Measurements from ENCODE around the gene BAHD1.

The BAHD1 gene

GRCh38 chr15:40459391-40460015, 18.8 kb downstream of the BAHD1 start:
- Histone ChIP-seq H3K4me3 (ENCODE audit: low read length in 2 of 2) (no peak overlapping the region), H2BK120ac (ENCODE audit: low read depth, low read length) (no peak overlapping the region), H4K91ac (ENCODE audit: low read depth, low read length, poor library complexity) (no peak overlapping the region), H2BK15ac (ENCODE audit: low read length) (no peak overlapping the region), H3K4me1 (ENCODE audit: control insufficient read depth in 2 of 2, insufficient read depth in 1 of 2, low read depth in 1 of 2, low read length in 2 of 2) (peaks cover 0 to 6% of the 10 kb centered on the region in 2 donors), H3K4ac (ENCODE audit: low read length) (no peak overlapping the region), H2AFZ (ENCODE audit: low read length) (no peak overlapping the region), H2BK5ac (ENCODE audit: low read length) (no peak overlapping the region), H4K8ac (ENCODE audit: low read depth, low read length) (no peak overlapping the region), H3K9ac (ENCODE audit: low read depth, low read length, poor library complexity) (no peak overlapping the region), H3K27me3 (ENCODE audit: control insufficient read depth in 3 of 3, insufficient read depth in 3 of 3, low read depth in 1 of 3, low read length in 3 of 3) (no peaks in the 10 kb centered on the region), H3K9me3 (replicated peaks in 1 of 2; ENCODE audit: control insufficient read depth in 2 of 2, insufficient read depth in 1 of 2, low read depth in 1 of 2, low read length in 2 of 2) (no peaks in the 10 kb centered on the region), H3K18ac (ENCODE audit: low read length) (no peak overlapping the region), H3K23ac (ENCODE audit: low read depth, low read length, poor library complexity) (no peak overlapping the region), H2AK5ac (ENCODE audit: low read depth, low read length) (no peak overlapping the region), H3K27ac (replicated peaks; ENCODE audit: low read length) (no peak overlapping the region), H3K36me3 (replicated peaks in 1 of 2; ENCODE audit: control insufficient read depth in 2 of 2, insufficient read depth in 2 of 2, low read length in 2 of 2) (peaks cover 28 to 64% of the 10 kb centered on the region in 2 donors), H3K14ac (ENCODE audit: low read length) (no peak overlapping the region), H3K4me2 (ENCODE audit: insufficient read depth, low read length, poor library complexity, severe bottlenecking) (no peak overlapping the region), H3K79me1 (ENCODE audit: low read depth, low read length) (peaks cover 19% of the 10 kb centered on the region), H2BK12ac (ENCODE audit: low read length) (no peak overlapping the region)
- WGBS, 2 donors (ENCODE audit: extremely low coverage in 2 of 2, insufficient read length in 2 of 2, insufficient replicate concordance in 1 of 2): no CpG with 5 or more reads among the region's 19 CpGs
- no peak for DNase-seq (ENCODE audit: low spot score)

DNA sequence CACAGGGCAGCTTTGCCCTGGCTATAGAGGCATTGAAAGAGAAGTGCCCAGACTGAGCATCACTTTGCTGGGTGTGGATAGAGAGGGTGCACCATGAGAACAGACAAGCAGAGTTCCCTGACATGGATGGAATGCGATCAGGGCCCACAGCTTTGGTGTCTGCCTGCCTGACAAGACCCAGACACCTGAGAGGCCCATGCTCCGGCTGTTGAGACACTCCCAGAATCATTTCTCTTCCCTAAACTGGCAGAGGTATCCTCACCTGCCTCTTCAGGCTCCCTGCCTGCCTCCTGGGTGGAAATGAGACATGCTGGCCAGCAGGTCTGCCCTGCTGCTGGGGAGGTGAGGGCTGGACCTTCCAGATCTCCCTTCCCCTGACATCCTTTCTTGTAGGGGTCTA, 19.7 kb downstream of the BAHD1 start:
- Histone ChIP-seq H3K23ac (ENCODE audit: low read depth, low read length, poor library complexity) (no peak overlapping the region), H3K4me1 (ENCODE audit: control insufficient read depth in 2 of 2, insufficient read depth in 1 of 2, low read depth in 1 of 2, low read length in 2 of 2) (peaks cover 0 to 2% of the 10 kb centered on the region in 2 donors), H2BK15ac (ENCODE audit: low read length) (no peak overlapping the region), H3K4me2 (ENCODE audit: insufficient read depth, low read length, poor library complexity, severe bottlenecking) (no peak overlapping the region), H3K79me1 (ENCODE audit: low read depth, low read length) (peaks cover 18% of the 10 kb centered on the region), H4K91ac (ENCODE audit: low read depth, low read length, poor library complexity) (no peak overlapping the region), H3K14ac (ENCODE audit: low read length) (no peak overlapping the region), H3K27me3 (ENCODE audit: control insufficient read depth in 3 of 3, insufficient read depth in 3 of 3, low read depth in 1 of 3, low read length in 3 of 3) (no peaks in the 10 kb centered on the region), H4K8ac (ENCODE audit: low read depth, low read length) (no peak overlapping the region), H3K9ac (ENCODE audit: low read depth, low read length, poor library complexity) (no peak overlapping the region), H2BK12ac (ENCODE audit: low read length) (no peak overlapping the region), H3K36me3 (replicated peaks in 1 of 2; ENCODE audit: control insufficient read depth in 2 of 2, insufficient read depth in 2 of 2, low read length in 2 of 2) (peaks cover 36 to 73% of the 10 kb centered on the region in 2 donors), H3K4me3 (ENCODE audit: low read length in 2 of 2) (no peak overlapping the region), H2BK120ac (ENCODE audit: low read depth, low read length) (no peak overlapping the region), H2AK5ac (ENCODE audit: low read depth, low read length) (no peak overlapping the region), H3K18ac (ENCODE audit: low read length) (no peak overlapping the region), H2AFZ (ENCODE audit: low read length) (no peak overlapping the region), H3K4ac (ENCODE audit: low read length) (no peak overlapping the region), H2BK5ac (ENCODE audit: low read length) (no peak overlapping the region), H3K27ac (replicated peaks; ENCODE audit: low read length) (no peak overlapping the region), H3K9me3 (replicated peaks in 1 of 2; ENCODE audit: control insufficient read depth in 2 of 2, insufficient read depth in 1 of 2, low read depth in 1 of 2, low read length in 2 of 2) (no peaks in the 10 kb centered on the region)
- no CpG with 5 or more reads among the region's 2 CpGs for WGBS, 2 donors (ENCODE audit: extremely low coverage in 2 of 2, insufficient read length in 2 of 2, insufficient replicate concordance in 1 of 2)
- DNase-seq (ENCODE audit: low spot score): no peak

DNA sequence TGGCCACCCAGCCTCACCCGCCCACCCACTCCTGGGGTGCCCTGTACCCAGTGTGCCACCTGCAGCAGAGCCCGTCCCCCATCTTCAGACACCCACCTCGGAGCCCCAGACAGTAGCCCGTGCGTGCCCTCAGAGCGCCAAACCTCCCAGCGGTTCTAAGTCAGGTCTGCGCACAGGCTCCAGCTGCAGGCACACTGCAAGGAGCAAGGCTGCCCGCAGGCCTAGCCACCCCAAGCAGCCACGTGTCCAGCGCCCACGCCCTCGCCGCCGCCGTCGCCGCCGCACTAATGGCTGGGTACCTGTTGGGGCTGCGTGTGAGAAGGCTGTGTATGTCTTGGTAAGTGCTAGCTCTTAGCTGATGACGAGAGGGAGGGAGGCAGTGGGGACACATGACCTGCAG, 21.2 kb downstream of the BAHD1 start:
- Histone ChIP-seq H2AFZ (ENCODE audit: low read length) (no peak overlapping the region), H3K23ac (ENCODE audit: low read depth, low read length, poor library complexity) (peak overlapping the region; percentile 96), H4K8ac (ENCODE audit: low read depth, low read length) (no peak overlapping the region), H3K9me3 (replicated peaks in 1 of 2; ENCODE audit: control insufficient read depth in 2 of 2, insufficient read depth in 1 of 2, low read depth in 1 of 2, low read length in 2 of 2) (no peaks in the 10 kb centered on the region), H3K14ac (ENCODE audit: low read length) (no peak overlapping the region), H3K4me3 (ENCODE audit: low read length in 2 of 2) (no peak overlapping the region), H4K91ac (ENCODE audit: low read depth, low read length, poor library complexity) (no peak overlapping the region), H3K9ac (ENCODE audit: low read depth, low read length, poor library complexity) (peak overlapping the region; percentile 79), H3K27me3 (ENCODE audit: control insufficient read depth in 3 of 3, insufficient read depth in 3 of 3, low read depth in 1 of 3, low read length in 3 of 3) (no peaks in the 10 kb centered on the region), H2AK5ac (ENCODE audit: low read depth, low read length) (no peak overlapping the region), H2BK5ac (ENCODE audit: low read length) (no peak overlapping the region), H3K27ac (replicated peaks; ENCODE audit: low read length) (no peak overlapping the region), H2BK12ac (ENCODE audit: low read length) (no peak overlapping the region), H3K36me3 (replicated peaks in 1 of 2; ENCODE audit: control insufficient read depth in 2 of 2, insufficient read depth in 2 of 2, low read length in 2 of 2) (peaks cover 45 to 87% of the 10 kb centered on the region in 2 donors), H2BK15ac (ENCODE audit: low read length) (no peak overlapping the region), H3K4me2 (ENCODE audit: insufficient read depth, low read length, poor library complexity, severe bottlenecking) (no peak overlapping the region), H2BK120ac (ENCODE audit: low read depth, low read length) (no peak overlapping the region), H3K18ac (ENCODE audit: low read length) (no peak overlapping the region), H3K4me1 (ENCODE audit: control insufficient read depth in 2 of 2, insufficient read depth in 1 of 2, low read depth in 1 of 2, low read length in 2 of 2) (no peaks in the 10 kb centered on the region), H3K79me1 (ENCODE audit: low read depth, low read length) (peaks cover 17% of the 10 kb centered on the region), H3K4ac (ENCODE audit: low read length) (peak overlapping the region; percentile 37)
- WGBS, 2 donors (ENCODE audit: extremely low coverage in 2 of 2, insufficient read length in 2 of 2, insufficient replicate concordance in 1 of 2): no CpG with 5 or more reads among the region's 21 CpGs
- no peak for DNase-seq (ENCODE audit: low spot score)

- Histone ChIP-seq H3K23ac (ENCODE audit: low read depth, low read length, poor library complexity) (no peak overlapping the region), H3K18ac (ENCODE audit: low read length) (no peak overlapping the region), H3K4me1 (ENCODE audit: control insufficient read depth in 2 of 2, insufficient read depth in 1 of 2, low read depth in 1 of 2, low read length in 2 of 2) (no peaks in the 10 kb centered on the region), H2AK5ac (ENCODE audit: low read depth, low read length) (no peak overlapping the region), H3K27ac (replicated peaks; ENCODE audit: low read length) (no peak overlapping the region), H2BK15ac (ENCODE audit: low read length) (no peak overlapping the region), H3K36me3 (replicated peaks in 1 of 2; ENCODE audit: control insufficient read depth in 2 of 2, insufficient read depth in 2 of 2, low read length in 2 of 2) (peaks cover 44 to 96% of the 10 kb centered on the region in 2 donors), H2AFZ (ENCODE audit: low read length) (no peak overlapping the region), H3K79me1 (ENCODE audit: low read depth, low read length) (peaks cover 17% of the 10 kb centered on the region), H3K4me3 (ENCODE audit: low read length in 2 of 2) (no peak overlapping the region), H4K91ac (ENCODE audit: low read depth, low read length, poor library complexity) (no peak overlapping the region), H4K8ac (ENCODE audit: low read depth, low read length) (no peak overlapping the region), H2BK5ac (ENCODE audit: low read length) (no peak overlapping the region), H3K4me2 (ENCODE audit: insufficient read depth, low read length, poor library complexity, severe bottlenecking) (no peak overlapping the region), H2BK12ac (ENCODE audit: low read length) (no peak overlapping the region), H3K9ac (ENCODE audit: low read depth, low read length, poor library complexity) (no peak overlapping the region), H3K27me3 (ENCODE audit: control insufficient read depth in 3 of 3, insufficient read depth in 3 of 3, low read depth in 1 of 3, low read length in 3 of 3) (no peaks in the 10 kb centered on the region), H3K4ac (ENCODE audit: low read length) (no peak overlapping the region), H2BK120ac (ENCODE audit: low read depth, low read length) (no peak overlapping the region), H3K14ac (ENCODE audit: low read length) (no peak overlapping the region), H3K9me3 (replicated peaks in 1 of 2; ENCODE audit: control insufficient read depth in 2 of 2, insufficient read depth in 1 of 2, low read depth in 1 of 2, low read length in 2 of 2) (no peaks in the 10 kb centered on the region)
- WGBS, 2 donors (ENCODE audit: extremely low coverage in 2 of 2, insufficient read length in 2 of 2, insufficient replicate concordance in 1 of 2): no CpG with 5 or more reads among the region's 2 CpGs
- no peak for DNase-seq (ENCODE audit: low spot score)
These were observed 22.5 kb downstream of the BAHD1 start for GRCh38 chr15:40463279-40463678.
